Activated CD8-positive, alpha-beta T cell treated with anti-CD3 and anti-CD28 coated beads for 36 hours (primary cell): ENCODE measurements around the gene KRTAP5-4. TPM values are rescaled to one million over a fixed set of nuclear protein-coding genes. Genes with fewer than 3 reads are reported as not detected.
"Not testable (repeated sequence)": the region's sequence is repeated elsewhere in the genome, so short reads cannot be mapped to it uniquely, and the experiment has no call there.

Experiments used
- ATAC-seq: fragments of 200-7000 bp; cut with Tn5 transposase; one replicate; pipeline ENCODE4 v1.10.0; 2021; ENCODE audit warnings: mild to moderate bottlenecking, moderate library complexity
- CTCF ChIA-PET: fragments of 350-600 bp; sonication (Branson Sonifier 250); formaldehyde crosslinking; loops from one replicate; lab custom pipeline; 2021; ENCODE audit warnings: antibody characterized with exemption; lab: Charles Lee
- POLR2A ChIA-PET: fragments of 350-600 bp; sonication (Branson Sonifier 250); formaldehyde crosslinking; loops from one replicate; lab custom pipeline; 2021; ENCODE audit warnings: antibody characterized with exemption; lab: Charles Lee
- DNase-seq: peaks from one replicate; pipeline ENCODE4 v3.0.0-alpha.2; 2020
- H3K27ac Mint-ChIP-seq: one replicate; pipeline ENCODE4 v1.8.0; 2021; ENCODE audit warnings: mild to moderate bottlenecking, mixed read lengths
- H3K27me3 Mint-ChIP-seq: one replicate; pipeline ENCODE4 v1.8.0; 2021; ENCODE audit warnings: mixed read lengths
- H3K36me3 Mint-ChIP-seq: one replicate; pipeline ENCODE4 v1.8.0; 2021; ENCODE audit warnings: low read depth, mixed read lengths
- H3K4me1 Mint-ChIP-seq: one replicate; pipeline ENCODE4 v1.8.0; 2021; ENCODE audit warnings: low read depth, mixed read lengths
- H3K4me3 Mint-ChIP-seq: one replicate; pipeline ENCODE4 v1.8.0; 2021; ENCODE audit warnings: mild to moderate bottlenecking, moderate library complexity, mixed read lengths
- H3K9me3 Mint-ChIP-seq: one replicate; pipeline ENCODE4 v1.8.0; 2021; ENCODE audit warnings: mixed read lengths
- CTCF ChIP-seq: fragments of 200-600 bp; IDR thresholded peaks from one replicate; pipeline ENCODE4 v1.8.0; 2022; ENCODE audit warnings: antibody characterized with exemption, mild to moderate bottlenecking
- intact Hi-C: fragments of 100-400 bp; cut with micrococcal nuclease; formaldehyde crosslinking; loops from one replicate; pipeline ENCODE4 v1.10.0; 2022
- total RNA-seq, 2 experiments: library from RNA; stranded (reverse); gene quantifications; one replicate each; pipeline ENCODE4 v1.2.3, GENCODE V29; 2021

The KRTAP5-4 gene
- total RNA-seq, 2 experiments from 2014 or later, result not detected

GRCh38 chr11:1648653-1649420 lies 26.9 kb upstream of the KRTAP5-4 start:
- H3K27ac Mint-ChIP-seq, result no peak overlapping the region
- TF ChIP-seq CTCF, result no peak
- H3K27me3 Mint-ChIP-seq, result no peaks in the 10 kb centered on the region
- ChIA-PET POLR2A (interaction anchor here (0.6 kb wide), 1 partner anchor 594 kb away, joined by 4 read pairs; no protein-coding TSS in a partner anchor), CTCF (interaction anchor here (0.6 to 7.4 kb wide), 3 partner anchors 8 to 185 kb away, joined by 3 to 86 read pairs (median 7); no protein-coding TSS in a partner anchor)
- H3K4me1 Mint-ChIP-seq, result no peaks in the 10 kb centered on the region
- DNase-seq, result no peak
- H3K36me3 Mint-ChIP-seq, result no peaks in the 10 kb centered on the region
- H3K4me3 Mint-ChIP-seq, result no peak overlapping the region
- intact Hi-C loops, result no loop called here
- H3K9me3 Mint-ChIP-seq, result no peaks in the 10 kb centered on the region
- ATAC-seq, result no peak

- intact Hi-C loops, result no loop called here
- ChIA-PET POLR2A (interaction anchor here (0.6 kb wide), 1 partner anchor 594 kb away, joined by 4 read pairs; no protein-coding TSS in a partner anchor), CTCF (interaction anchor here (1.5 to 7.4 kb wide), 2 partner anchors 7 to 46 kb away, joined by 4 to 86 read pairs; no protein-coding TSS in a partner anchor)
- Mint-ChIP-seq H3K36me3 (no peaks in the 10 kb centered on the region), H3K4me1 (no peaks in the 10 kb centered on the region), H3K9me3 (no peaks in the 10 kb centered on the region), H3K27me3 (no peaks in the 10 kb centered on the region), H3K27ac (no peak overlapping the region), H3K4me3 (no peak overlapping the region)
- no peak for TF ChIP-seq CTCF
- no peak for ATAC-seq
- no peak for DNase-seq
Measured at GRCh38 chr11:1647901-1648652, 26.1 kb upstream of the KRTAP5-4 start.

- H3K27ac Mint-ChIP-seq, DNase-seq, H3K4me1 Mint-ChIP-seq, H3K4me3 Mint-ChIP-seq, H3K9me3 Mint-ChIP-seq, H3K36me3 Mint-ChIP-seq, ATAC-seq, H3K27me3 Mint-ChIP-seq, intact Hi-C loops: not testable (repeated sequence)
- CTCF ChIA-PET, result interaction anchor here (1.3 to 1.5 kb wide), 2 partner anchors 48 to 51 kb away, joined by 4 to 5 read pairs; no protein-coding TSS in a partner anchor
- POLR2A ChIA-PET, result interaction anchor here (1.4 kb wide), 1 partner anchor 187 kb away, joined by 3 read pairs; no protein-coding TSS in a partner anchor
Measured at GRCh38 chr11:1646540-1646939, 24.6 kb upstream of the KRTAP5-4 start.

- ATAC-seq, result no peak
- no peak for TF ChIP-seq CTCF
- H3K4me1 Mint-ChIP-seq, result no peaks in the 10 kb centered on the region
- no peak overlapping the region for H3K4me3 Mint-ChIP-seq
- H3K9me3 Mint-ChIP-seq, result no peaks in the 10 kb centered on the region
- intact Hi-C loops, result no loop called here
- no peak for DNase-seq
- H3K36me3 Mint-ChIP-seq, result no peaks in the 10 kb centered on the region
- ChIA-PET POLR2A (interaction anchor here (1.4 kb wide), 1 partner anchor 188 kb away, joined by 3 read pairs; no protein-coding TSS in a partner anchor), CTCF (interaction anchor here (0.9 to 1.3 kb wide), 2 partner anchors 49 to 50 kb away, joined by 3 to 5 read pairs; no protein-coding TSS in a partner anchor)
- no peaks in the 10 kb centered on the region for H3K27me3 Mint-ChIP-seq
- H3K27ac Mint-ChIP-seq, result no peak overlapping the region
Measured at GRCh38 chr11:1645357-1645821, 23.5 kb upstream of the KRTAP5-4 start.

- H3K36me3 Mint-ChIP-seq, result no peaks in the 10 kb centered on the region
- no peak for DNase-seq
- intact Hi-C loops, result no loop called here
- CTCF ChIA-PET, result interaction anchor here (8.2 kb wide), 1 partner anchor 7 kb away, joined by 86 read pairs; no protein-coding TSS in a partner anchor
- no peaks in the 10 kb centered on the region for H3K9me3 Mint-ChIP-seq
- H3K27ac Mint-ChIP-seq, result no peak overlapping the region
- POLR2A ChIA-PET, result no interaction called here
- peaks cover 6% of the 10 kb centered on the region for H3K27me3 Mint-ChIP-seq
- H3K4me3 Mint-ChIP-seq, result no peak overlapping the region
- no peak for ATAC-seq
- no peaks in the 10 kb centered on the region for H3K4me1 Mint-ChIP-seq
- TF ChIP-seq CTCF, result no peak
Measured at GRCh38 chr11:1644601-1645356, 22.8 kb upstream of the KRTAP5-4 start.
